ENCODE measurements around the gene GALNTL6. TPM values are rescaled to one million over a fixed set of nuclear protein-coding genes. Genes with fewer than 3 reads are reported as not detected.
"Not testable (repeated sequence)": the region's sequence is repeated elsewhere in the genome, so short reads cannot be mapped to it uniquely, and the experiment has no call there.

Gene GALNTL6
- total and polyA plus RNA-seq, 8 donors = 0.13 to 0.41 (median 0.21) TPM; not detected in 4

DNA sequence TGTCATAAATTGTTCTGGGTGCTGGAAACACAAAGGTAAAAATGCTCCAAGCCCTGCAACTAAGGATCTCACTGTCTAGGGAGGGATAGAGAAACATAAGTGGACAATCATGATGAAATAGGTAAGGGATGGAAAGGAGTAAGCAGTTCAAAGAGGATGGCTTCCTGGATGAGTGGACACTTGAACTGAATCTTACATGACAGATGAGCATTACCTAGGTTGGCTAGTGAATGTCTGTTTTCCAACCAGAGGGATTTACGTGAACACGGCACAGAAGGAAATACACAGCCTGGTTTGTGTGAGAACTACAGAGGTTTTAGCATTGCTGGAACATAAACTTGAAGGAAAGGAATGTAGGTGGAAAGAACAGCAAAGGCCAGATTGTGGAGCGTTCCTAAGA is 1205.2 kb downstream of the GALNTL6 start:
- Histone ChIP-seq H3K4me1 (no peaks in the 10 kb centered on the region), H3K27ac (no peak overlapping the region), H3K9me3 (no peaks in the 10 kb centered on the region), H3K27me3 (no peaks in the 10 kb centered on the region), H3K36me3 (no peaks in the 10 kb centered on the region), H3K4me3 (no peak overlapping the region)
- no peak for DNase-seq
- intact Hi-C loops (cut with DNase I) = loop anchor here in 2 of 3 donors (10.0 kb wide), 2 partner anchors 396 to 476 kb away; no protein-coding TSS in a partner anchor
- WGBS, 2 donors = 88% methylated on average over 3 of the region's 3 CpGs
- no peak for FAIRE-seq
- ATAC-seq = no peak
- TF ChIP-seq, protein P1, sequence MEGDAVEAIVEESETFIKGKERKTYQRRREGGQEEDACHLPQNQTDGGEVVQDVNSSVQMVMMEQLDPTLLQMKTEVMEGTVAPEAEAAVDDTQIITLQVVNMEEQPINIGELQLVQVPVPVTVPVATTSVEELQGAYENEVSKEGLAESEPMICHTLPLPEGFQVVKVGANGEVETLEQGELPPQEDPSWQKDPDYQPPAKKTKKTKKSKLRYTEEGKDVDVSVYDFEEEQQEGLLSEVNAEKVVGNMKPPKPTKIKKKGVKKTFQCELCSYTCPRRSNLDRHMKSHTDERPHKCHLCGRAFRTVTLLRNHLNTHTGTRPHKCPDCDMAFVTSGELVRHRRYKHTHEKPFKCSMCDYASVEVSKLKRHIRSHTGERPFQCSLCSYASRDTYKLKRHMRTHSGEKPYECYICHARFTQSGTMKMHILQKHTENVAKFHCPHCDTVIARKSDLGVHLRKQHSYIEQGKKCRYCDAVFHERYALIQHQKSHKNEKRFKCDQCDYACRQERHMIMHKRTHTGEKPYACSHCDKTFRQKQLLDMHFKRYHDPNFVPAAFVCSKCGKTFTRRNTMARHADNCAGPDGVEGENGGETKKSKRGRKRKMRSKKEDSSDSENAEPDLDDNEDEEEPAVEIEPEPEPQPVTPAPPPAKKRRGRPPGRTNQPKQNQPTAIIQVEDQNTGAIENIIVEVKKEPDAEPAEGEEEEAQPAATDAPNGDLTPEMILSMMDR (IDR thresholded peaks at IDR 0.05) = no peak

DNA sequence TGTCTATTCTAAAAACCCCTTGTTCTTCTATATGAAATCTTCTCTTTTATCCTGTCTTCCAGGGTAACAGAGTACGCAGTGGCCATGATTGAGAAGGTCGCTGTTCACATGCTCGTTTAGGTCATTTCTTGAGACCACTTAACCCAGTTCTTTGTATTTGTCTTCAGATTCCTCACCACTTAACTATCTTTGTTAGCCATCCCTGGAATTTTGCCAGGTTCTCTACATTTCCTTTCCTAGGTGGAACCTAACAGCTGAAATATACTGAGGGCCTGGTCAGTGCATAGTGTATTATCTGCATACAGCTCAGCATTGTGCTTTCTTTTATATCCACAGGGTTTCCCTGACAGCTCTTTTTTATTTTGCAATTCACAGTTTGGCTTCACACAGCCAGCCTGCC is 1206.5 kb downstream of the GALNTL6 start:
- Histone ChIP-seq H3K36me3 (no peaks in the 10 kb centered on the region), H3K4me1 (no peaks in the 10 kb centered on the region), H3K4me3 (no peak overlapping the region), H3K9me3 (no peaks in the 10 kb centered on the region), H3K27ac (no peak overlapping the region), H3K27me3 (no peaks in the 10 kb centered on the region)
- TF ChIP-seq, protein P1 (IDR thresholded peaks at IDR 0.05) = no peak
- WGBS, 2 donors = 82 to 85% methylated on average over 3 of the region's 3 CpGs
- DNase-seq (no peak), ATAC-seq (no peak), FAIRE-seq (no peak)
- intact Hi-C loops (cut with DNase I) = loop anchor here in 2 of 3 donors (5.0 to 10.0 kb wide), 3 partner anchors 238 to 475 kb away; no protein-coding TSS in a partner anchor

DNA sequence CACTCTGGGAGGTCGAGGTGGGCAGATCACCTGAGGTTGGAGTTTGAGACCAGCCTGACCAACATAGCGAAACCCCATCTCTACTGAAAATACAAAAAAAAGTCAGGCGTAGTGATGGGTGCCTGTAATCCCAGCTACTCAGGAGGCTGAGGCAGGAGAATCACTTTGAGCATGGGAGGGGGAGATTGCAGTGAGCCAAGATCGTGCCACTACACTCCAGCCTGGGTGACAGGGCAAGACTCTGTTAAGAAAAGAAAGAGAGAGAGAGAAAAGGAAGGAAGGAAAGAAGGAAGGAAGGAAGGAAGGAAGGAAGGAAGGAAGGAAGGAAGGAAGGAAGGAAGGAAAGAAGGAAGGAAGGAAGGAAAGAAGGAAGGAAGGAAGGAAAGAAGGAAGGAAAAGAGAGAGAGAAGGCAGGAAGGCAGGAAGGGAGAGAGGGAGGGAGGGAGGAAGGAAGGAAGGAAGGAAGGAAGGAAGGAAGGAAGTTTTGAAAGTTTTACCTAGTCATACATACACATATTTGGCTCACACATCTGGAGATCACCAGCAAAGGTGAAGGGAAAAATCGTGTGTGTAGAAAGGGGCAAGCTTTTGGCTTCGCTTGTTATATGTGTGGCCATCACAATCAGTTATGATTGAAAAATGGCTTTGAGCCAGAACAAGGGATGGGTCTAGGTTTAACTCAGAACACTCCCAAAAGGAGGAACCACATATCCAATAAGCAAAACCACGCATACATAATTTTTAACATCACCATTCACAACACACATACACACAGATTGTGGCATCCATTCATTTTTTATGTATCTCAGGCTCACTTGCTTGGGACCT is 1208.8 kb downstream of the GALNTL6 start:
- not testable (repeated sequence) for H3K27me3 ChIP-seq, FAIRE-seq, H3K27ac ChIP-seq, H3K4me1 ChIP-seq, H3K9me3 ChIP-seq, ATAC-seq, DNase-seq, H3K4me3 ChIP-seq, H3K36me3 ChIP-seq
- intact Hi-C loops (cut with DNase I) = loop anchor here in 1 of 3 donors (5.0 kb wide), 1 partner anchor 235 kb away; no protein-coding TSS in a partner anchor
- WGBS, 2 donors = 78% methylated on average over 7 of the region's 7 CpGs

DNA sequence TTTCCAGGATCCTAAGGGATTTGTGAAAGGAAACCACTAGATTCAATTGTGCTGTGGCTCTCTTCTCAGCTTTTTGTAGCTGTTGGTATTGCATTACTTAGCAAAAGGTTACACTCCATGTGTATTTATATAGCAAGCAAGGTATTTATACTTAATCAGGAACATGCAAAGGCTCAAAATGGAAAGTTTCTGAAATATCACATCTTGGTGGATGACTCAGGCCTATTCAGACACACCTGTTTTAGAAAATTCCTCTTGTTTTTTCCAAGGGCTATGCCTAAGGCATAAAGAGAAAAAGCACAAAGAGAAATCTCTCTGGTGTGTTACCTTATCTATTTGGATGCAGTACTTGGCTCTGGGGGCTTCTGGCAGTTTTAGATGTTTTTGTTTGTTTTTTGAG is 1211.0 kb downstream of the GALNTL6 start:
- H3K36me3 ChIP-seq = no peaks in the 10 kb centered on the region
- H3K27ac ChIP-seq = no peak overlapping the region
- FAIRE-seq (no peak), ATAC-seq (no peak), DNase-seq (no peak)
- TF ChIP-seq, protein P1 (IDR thresholded peaks at IDR 0.05) = no peak
- H3K27me3 ChIP-seq = no peaks in the 10 kb centered on the region
- no peaks in the 10 kb centered on the region for H3K9me3 ChIP-seq
- intact Hi-C loops (cut with DNase I) = loop anchor here in 1 of 3 donors (5.0 kb wide), 1 partner anchor 233 kb away; no protein-coding TSS in a partner anchor
- no peaks in the 10 kb centered on the region for H3K4me1 ChIP-seq
- H3K4me3 ChIP-seq = no peak overlapping the region

DNA sequence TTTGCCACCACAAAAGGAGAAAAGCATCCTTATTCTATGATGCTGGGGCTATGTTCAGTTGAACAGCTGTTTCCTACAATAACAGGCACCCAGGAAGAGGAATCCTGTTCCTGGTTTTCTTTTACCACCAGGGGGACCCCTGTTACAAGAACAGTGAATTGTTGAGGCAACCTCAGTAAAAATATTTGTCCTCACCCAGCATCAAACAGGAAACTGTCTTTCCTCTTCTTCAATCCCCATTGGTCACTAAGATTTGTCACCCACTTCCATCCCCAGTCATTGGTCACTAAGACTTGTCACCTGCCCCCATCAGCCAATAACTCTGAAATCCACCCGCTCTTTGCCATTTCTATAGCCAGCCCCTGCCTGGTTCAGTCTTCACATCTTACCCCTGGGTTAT is 1211.9 kb downstream of the GALNTL6 start:
- intact Hi-C loops (cut with DNase I) = loop anchor here in 1 of 3 donors (5.0 kb wide), 2 partner anchors 137 to 227 kb away; no protein-coding TSS in a partner anchor
- peak; percentile 56 for FAIRE-seq
- WGBS, 2 donors = 100% methylated on average over 1 of the region's 1 CpG
- H3K4me1 ChIP-seq = no peaks in the 10 kb centered on the region
- H3K36me3 ChIP-seq = no peaks in the 10 kb centered on the region
- peak; percentile 90 to 98 (median 96) for ATAC-seq
- no peaks in the 10 kb centered on the region for H3K9me3 ChIP-seq
- no peak overlapping the region for H3K4me3 ChIP-seq
- peak in 3 of 6 donors; percentile 58 to 69 (median 62) for DNase-seq
- no peak overlapping the region for H3K27ac ChIP-seq
- TF ChIP-seq, protein P1 (IDR thresholded peaks at IDR 0.05) = peak; percentile 44 to 69 (median 54)
- no peaks in the 10 kb centered on the region for H3K27me3 ChIP-seq

Data from pancreas (tissue), 10 donors.